Measurements from ENCODE around the gene PDE11A.

Gene PDE11A

GRCh38 chr2:177923323-177923722 is 149.3 kb downstream of the PDE11A start:
- no peak for DNase-seq (ENCODE audit: low read depth in 3 of 3)

GRCh38 chr2:177921726-177922125 is 150.9 kb downstream of the PDE11A start:
- no peak for DNase-seq (ENCODE audit: low read depth in 3 of 3)

GRCh38 chr2:177917169-177917568 is 155.4 kb downstream of the PDE11A start:
- DNase-seq (ENCODE audit: low read depth in 3 of 3): no peak

GRCh38 chr2:177916342-177916741 is 156.2 kb downstream of the PDE11A start:
- DNase-seq (ENCODE audit: low read depth in 3 of 3): no peak

- no peak for DNase-seq (ENCODE audit: low read depth in 3 of 3)
Observed at GRCh38 chr2:177914247-177914646, 158.3 kb downstream of the PDE11A start.

- DNase-seq (ENCODE audit: low read depth in 3 of 3): no peak
Observed at GRCh38 chr2:177909962-177910361, 162.6 kb downstream of the PDE11A start.

GRCh38 chr2:177908824-177909223 is 163.8 kb downstream of the PDE11A start:
- no peak for DNase-seq (ENCODE audit: low read depth in 3 of 3)

- DNase-seq (ENCODE audit: low read depth in 3 of 3): no peak
Observed at GRCh38 chr2:177908182-177908581, 164.4 kb downstream of the PDE11A start.

- DNase-seq (ENCODE audit: low read depth in 3 of 3): peak; percentile 51 to 54 (median 52)
Observed at GRCh38 chr2:177906041-177906718, 166.4 kb downstream of the PDE11A start.

- no peak for DNase-seq (ENCODE audit: low read depth in 3 of 3)
Observed at GRCh38 chr2:177905640-177906039, 166.9 kb downstream of the PDE11A start.

GRCh38 chr2:177902395-177903163 is 170.0 kb downstream of the PDE11A start:
- no peak for DNase-seq (ENCODE audit: low read depth in 3 of 3)

GRCh38 chr2:177900082-177900481 is 172.5 kb downstream of the PDE11A start:
- DNase-seq (ENCODE audit: low read depth in 3 of 3): no peak

GRCh38 chr2:177897278-177897677 is 175.3 kb downstream of the PDE11A start:
- DNase-seq (ENCODE audit: low read depth in 3 of 3): no peak

- no peak for DNase-seq (ENCODE audit: low read depth in 3 of 3)
Observed at GRCh38 chr2:177896587-177896986, 176.0 kb downstream of the PDE11A start.

GRCh38 chr2:177894546-177894945 is 178.0 kb downstream of the PDE11A start:
- no peak for DNase-seq (ENCODE audit: low read depth in 3 of 3)

- no peak for DNase-seq (ENCODE audit: low read depth in 3 of 3)
Observed at GRCh38 chr2:177893880-177894279, 178.7 kb downstream of the PDE11A start.

GRCh38 chr2:177891533-177891932 is 181.0 kb downstream of the PDE11A start:
- DNase-seq (ENCODE audit: low read depth in 3 of 3): no peak

- DNase-seq (ENCODE audit: low read depth in 3 of 3): no peak
Observed at GRCh38 chr2:177889818-177890460, 182.6 kb downstream of the PDE11A start.

GRCh38 chr2:177888581-177888980 is 184.0 kb downstream of the PDE11A start:
- DNase-seq (ENCODE audit: low read depth in 3 of 3): no peak

- DNase-seq (ENCODE audit: low read depth in 3 of 3): no peak
Observed at GRCh38 chr2:177887722-177888121, 184.9 kb downstream of the PDE11A start.

GRCh38 chr2:177886824-177887223 is 185.8 kb downstream of the PDE11A start:
- DNase-seq (ENCODE audit: low read depth in 3 of 3): no peak

- DNase-seq (ENCODE audit: low read depth in 3 of 3): no peak
Observed at GRCh38 chr2:177885828-177886466, 186.6 kb downstream of the PDE11A start.

All from stimulated activated CD4-positive, alpha-beta T cell treated with anti-CD3 and anti-CD28 coated beads, TNF-alpha, amount 100 ng/mL, for 48 hours (primary cell).